GM18868 (cell line): Measurements from ENCODE around the gene ETS1.

Experiments
- ATAC-seq: cut with Tn5 transposase; IDR thresholded peaks from one replicate; pipeline ENCODE4 v1.9.1; 2021; ENCODE audit warnings: mild to moderate bottlenecking, moderate library complexity; ENCODE audit not compliant: unreplicated experiment

Gene ETS1

GRCh38 chr11:128412847-128413791 is 174.2 kb downstream of the ETS1 start:
- peak; percentile 82 for ATAC-seq

- no peak for ATAC-seq
Observed at GRCh38 chr11:128411812-128412211, 175.5 kb downstream of the ETS1 start.

- no peak for ATAC-seq
Observed at GRCh38 chr11:128411150-128411549, 176.2 kb downstream of the ETS1 start.

- no peak for ATAC-seq
Observed at GRCh38 chr11:128409476-128409875, 177.9 kb downstream of the ETS1 start.
